Stimulated activated CD8-positive, alpha-beta memory T cell treated with anti-CD3 and anti-CD28 coated beads, Interleukin-2, amount 100 ng/mL, for 1 hour (primary cell): ENCODE data around the gene RPRD2.

Experiments
- DNase-seq, 2 donors: peaks; one replicate each; pipeline ENCODE4 v3.0.0-alpha.2; 2020; ENCODE audit warnings: low read depth in 2 of 2

Gene RPRD2

GRCh38 chr1:150514260-150514659, 150.3 kb downstream of the RPRD2 start:
- no peak for DNase-seq

DNA sequence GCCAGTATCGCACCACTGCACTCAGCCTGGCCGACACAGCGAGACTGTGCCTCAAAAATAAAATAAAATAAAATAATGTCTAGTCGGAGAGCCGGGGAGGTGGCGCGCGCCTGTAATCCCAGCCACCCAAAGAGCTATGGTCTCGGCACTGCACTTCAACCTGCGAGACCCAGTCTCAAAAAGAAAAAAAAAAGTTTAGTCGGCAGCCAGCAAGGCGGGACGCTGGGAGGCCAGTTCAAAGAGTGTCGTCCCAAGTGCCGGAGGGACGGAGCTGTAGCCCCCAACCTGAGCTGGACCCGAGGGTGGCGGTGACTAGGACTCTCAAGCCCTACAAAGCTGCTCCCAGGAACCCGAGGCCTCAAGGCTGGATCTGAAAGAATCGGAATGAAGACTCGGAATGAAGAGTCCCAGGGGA, 151.0 kb downstream of the RPRD2 start:
- no peak for DNase-seq

DNA sequence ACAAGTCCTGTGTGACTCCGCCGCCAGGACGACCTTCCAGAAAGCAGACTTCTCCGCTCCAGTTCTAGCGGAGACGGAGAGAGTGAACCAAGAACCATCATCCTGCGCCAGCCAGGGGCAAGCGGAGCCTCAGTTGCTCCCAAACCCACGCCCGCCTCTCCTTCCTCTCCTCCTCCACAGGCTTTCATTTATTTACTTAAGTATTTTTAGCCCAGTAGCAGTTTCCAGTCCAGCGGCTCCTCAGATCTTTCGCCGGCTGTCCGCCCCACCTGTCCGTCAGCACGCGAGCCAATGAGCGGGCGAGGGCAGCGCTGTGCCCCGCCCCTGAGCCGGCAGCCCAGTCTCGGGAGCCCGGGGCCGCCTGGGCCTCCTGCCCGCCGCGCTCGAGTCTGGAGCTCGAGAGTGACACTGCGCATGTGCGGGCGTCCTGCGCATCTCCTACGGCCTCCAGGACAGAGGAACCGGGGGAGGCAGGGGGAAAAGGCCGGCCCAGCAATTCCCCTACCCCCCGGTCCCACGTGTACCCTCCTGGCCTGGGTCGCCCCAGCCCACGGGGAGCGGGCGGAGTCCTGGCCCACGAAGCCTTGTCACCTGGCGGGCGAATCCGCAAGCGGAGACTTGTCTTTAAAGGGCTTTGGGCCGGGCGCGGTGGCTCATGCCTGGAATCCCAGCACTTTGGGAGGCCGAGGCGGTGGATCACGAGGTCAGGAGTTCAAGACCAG, 151.5 kb downstream of the RPRD2 start, which contains the start of gene FALEC:
Gene FALEC, plus strand, starts transcription at position 425 of the 722 bp plus-strand sequence.
- peak; percentile 80 to 83 for DNase-seq

GRCh38 chr1:150516050-150516591, 152.2 kb downstream of the RPRD2 start:
- no peak for DNase-seq

DNA sequence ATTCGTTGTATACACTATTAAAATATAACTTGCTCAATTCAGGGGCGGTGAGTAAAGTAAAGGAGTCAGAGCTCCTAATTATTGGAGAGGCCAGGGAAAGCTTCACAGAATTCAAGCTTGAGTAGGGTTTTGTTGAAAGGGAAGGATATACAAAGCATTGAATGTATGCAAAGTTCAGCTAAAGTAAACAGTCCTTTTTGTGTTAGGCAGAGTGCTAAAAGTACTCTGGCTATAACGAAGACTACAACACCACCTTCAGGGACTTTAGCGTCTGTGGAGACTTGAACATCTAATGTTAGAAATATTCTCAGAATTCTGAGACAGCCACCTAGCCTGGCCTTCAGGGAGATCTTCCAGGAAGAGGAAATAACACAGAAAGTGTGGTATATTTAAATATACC, 152.7 kb downstream of the RPRD2 start:
- DNase-seq, result no peak

- DNase-seq, result no peak
These were observed 157.4 kb downstream of the RPRD2 start for GRCh38 chr1:150521196-150521968.

DNA sequence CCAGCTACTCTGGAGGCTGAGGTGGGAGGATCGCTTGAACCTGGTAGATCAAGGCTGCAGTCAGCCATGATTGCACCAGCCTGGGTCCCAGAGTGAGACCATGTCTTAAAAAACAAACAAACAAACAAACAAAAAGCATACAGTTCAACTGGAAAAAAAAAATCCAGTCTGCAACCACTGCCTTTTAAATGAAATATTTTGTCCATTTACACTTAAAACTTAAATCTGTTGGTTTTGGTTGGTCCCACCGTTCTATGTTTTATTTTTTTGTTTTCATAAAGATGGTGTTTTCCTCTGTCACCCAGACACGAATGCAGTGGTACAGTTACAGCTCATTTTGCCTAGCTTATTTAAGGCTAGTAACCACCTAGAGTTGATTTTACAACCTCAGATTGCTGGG, 161.4 kb downstream of the RPRD2 start:
- no peak for DNase-seq
